ENCODE data around the gene C16orf96.

C16orf96 gene

DNA sequence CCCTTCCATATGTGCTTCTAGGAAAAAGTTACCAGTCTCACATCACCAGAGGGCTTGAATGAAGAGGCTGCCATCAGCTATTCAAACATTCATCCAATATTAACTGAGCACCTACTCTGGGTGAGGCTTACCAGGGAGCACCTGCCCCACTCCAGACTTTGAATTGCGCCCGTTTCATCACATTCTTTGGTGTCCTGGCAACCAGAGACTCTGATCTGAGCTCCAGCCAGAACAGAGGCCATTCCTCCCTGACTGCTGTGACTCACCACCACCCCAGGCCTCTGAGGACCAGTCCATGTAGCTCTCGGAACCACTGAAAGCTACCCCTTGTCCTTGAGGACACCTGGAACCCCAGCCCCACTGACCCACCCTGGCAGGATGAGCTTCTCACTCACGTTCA, at the start of gene C16orf96:
Gene C16orf96, plus strand, starts transcription at position 229 of the 400 bp plus-strand sequence. Its CDS starts 150 bp downstream, at position 379.
- no peak for DNase-seq

GRCh38 chr16:4506450-4506849, 49.7 kb upstream of the C16orf96 start:
- DNase-seq = peak; percentile 28

GRCh38 chr16:4507588-4508345, 48.4 kb upstream of the C16orf96 start:
- peak; percentile 61 for DNase-seq

GRCh38 chr16:4508806-4509205, 47.3 kb upstream of the C16orf96 start:
- DNase-seq = no peak

DNA sequence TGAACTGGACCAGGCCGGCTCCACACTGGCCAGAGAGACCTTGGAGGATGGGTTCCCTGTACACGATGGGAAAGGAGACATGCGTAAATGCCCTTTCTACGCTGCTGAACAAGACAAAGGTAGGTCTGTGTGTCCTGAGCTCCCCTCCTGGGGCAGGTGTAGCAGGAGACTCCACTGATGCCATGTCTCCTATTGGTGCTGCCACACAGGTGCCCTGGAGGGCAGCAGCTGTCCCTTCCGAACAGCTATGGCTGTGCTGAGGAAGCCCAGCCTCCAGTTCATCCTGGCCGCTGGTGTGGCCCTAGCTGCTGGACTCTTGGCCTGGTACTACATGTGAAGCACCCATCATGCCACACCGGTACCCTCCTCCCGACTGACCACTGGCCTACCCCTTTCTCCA, 46.7 kb upstream of the C16orf96 start:
- DNase-seq = no peak

GRCh38 chr16:4510131-4510530, 46.0 kb upstream of the C16orf96 start:
- DNase-seq = no peak

DNA sequence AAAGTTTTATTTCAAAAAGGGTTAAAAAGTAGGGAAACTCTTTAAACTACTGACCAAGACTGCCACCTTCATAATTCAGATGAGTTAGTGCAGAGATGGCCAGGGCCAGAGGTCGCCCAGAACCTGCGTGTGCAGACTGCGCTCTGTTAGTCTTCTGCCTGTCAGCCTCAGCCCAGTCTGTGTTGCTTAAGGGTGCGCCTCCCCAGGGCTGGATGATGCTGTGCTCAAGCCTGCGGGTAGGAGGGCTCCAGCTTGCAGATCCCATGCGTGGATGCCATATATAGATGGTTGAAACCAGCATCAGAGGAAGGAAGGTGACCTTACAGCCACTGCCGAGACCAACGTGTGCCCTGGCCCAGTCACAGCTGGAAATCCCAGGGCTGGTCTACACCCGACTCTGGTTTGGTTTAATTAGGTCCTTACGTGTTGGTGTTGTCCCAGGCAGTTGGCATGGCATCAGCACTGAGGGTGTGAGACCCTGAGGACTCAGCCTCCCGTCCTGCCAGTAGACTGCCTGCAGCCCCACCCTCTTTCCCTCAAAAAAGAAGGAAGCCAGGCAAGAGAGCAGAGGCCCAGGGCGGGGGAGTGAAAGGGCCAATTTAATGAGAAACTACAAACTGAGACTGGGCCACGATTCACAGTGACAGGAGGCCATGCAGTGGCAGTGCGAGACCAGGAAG, 45.3 kb upstream of the C16orf96 start:
- no peak for DNase-seq

- peak; percentile 60 for DNase-seq
Observed at GRCh38 chr16:4511441-4512082, 44.6 kb upstream of the C16orf96 start.

GRCh38 chr16:4512473-4512872, 43.7 kb upstream of the C16orf96 start:
- DNase-seq = no peak

DNA sequence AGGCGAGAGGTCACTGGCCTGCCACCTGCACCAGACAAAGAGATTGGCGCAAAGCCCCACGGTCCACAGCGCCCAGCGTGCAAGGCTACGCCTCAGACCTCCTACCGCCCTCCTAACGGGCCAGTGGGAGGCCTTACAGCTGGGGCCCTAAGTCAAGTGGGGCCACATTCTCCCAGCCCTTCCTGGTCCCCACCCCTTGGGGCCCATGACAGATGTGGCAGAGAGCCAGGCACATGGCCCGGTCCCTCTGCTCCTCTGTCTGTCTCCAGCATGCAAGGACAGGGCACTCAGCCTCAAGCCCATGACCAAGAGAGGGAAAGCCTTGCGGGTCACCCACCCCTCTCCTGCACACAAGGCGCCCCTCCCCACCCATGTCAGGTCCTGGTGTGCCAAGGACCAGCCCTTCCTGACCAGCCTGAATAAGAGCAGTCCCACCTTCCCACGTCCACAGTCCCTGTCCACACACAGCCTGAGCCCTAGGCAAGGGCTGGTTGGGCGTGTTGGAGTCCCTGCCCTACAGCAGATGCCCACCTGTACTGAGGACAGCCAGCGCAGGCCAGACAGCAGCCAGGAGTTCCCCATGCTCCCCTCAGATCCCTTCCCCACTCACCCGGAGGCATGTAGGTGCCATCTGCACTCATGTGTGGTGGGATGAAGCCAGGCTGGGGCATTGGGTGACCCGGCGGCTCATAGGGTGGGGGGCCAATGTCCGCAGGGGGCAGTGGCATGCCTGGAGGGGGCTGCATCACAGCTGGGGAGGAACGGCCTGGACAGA, 42.9 kb upstream of the C16orf96 start:
- DNase-seq = no peak

GRCh38 chr16:4513881-4514280, 42.3 kb upstream of the C16orf96 start:
- no peak for DNase-seq

DNA sequence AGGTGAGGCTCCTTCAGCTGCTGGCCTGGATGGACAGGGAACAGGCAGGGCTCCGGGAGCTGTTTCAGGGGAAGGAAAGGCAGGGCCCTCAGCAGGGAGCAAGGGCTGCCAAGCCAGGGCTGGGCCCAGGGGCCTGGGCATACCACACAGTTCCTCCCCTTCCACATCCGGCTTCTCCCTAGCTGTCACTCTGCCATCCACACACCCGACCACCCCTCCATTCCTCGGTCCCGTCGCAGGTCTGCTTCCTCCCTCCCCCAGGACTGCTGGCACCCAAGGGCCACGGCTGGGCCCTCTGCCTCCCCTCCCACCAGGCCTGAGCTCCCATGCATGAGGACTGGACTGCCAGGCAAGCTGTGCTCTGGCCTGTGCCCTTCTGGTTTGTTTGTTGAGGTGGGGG, 41.5 kb upstream of the C16orf96 start:
- no peak for DNase-seq

DNA sequence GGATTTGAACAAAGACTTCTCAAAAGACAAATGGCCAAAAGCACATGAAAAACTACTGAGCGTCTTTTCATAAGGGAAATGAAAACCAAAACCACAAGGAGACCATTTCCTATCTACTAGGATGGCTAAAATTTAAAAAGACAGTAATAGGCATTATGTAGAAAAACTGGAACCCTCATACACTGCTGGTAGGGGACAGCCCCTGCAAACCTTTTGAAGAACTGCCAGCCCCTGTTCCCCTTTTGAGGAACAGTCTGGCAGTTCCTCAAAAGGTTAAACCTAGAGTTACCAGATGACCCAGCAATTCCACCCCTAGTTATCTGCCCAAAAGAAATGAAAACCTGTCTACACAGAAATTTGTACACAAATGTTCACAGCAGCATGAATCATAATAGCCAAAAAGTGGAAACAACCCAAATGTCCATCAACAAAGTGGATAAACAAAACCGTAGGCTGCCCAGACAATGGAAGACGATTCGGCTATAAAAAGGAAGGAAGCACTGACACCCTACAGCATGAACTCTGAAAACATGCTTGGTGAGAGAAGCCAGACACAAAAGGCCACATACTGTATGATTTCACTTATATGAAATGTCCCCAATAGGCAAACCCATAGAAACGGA, 40.4 kb upstream of the C16orf96 start:
- no peak for DNase-seq

GRCh38 chr16:4517812-4518680, 38.1 kb upstream of the C16orf96 start:
- peak; percentile 18 for DNase-seq

DNA sequence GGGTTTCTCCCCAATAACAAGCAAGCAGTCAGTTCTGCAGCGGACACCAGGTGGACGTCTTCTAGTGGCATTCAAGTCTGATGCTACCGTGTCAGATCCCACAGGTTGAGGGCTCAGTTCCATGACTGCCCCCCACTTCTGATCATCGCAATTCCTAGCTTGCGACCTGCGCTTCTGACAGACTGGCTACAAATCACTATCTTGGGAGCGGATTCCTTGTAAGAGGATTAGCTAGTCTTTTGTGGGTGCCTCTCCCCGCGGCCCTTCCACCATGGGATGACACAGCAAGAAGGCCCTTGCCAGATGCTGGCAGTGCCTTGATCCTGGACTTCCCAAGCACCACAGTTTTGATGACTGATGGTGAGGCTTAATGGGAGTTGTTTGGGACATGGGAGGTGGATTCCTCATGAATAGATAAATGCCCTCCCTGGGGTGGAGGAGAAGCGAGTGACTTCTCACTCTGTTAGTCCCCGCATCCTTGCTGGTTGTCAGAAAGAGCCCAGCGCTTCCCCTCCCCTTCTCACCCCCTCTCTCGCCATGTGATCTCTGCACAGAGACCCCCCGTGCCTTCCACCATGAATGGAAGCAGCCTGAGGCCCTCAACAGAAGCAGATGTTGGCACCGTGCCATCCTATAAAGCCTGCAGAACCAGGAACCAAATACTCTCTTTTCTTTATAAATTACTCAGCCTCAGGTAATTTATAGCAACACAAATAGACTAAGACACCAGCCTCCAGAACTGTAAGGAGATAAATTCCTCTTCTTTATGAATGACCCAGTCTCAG, 36.7 kb upstream of the C16orf96 start:
- no peak for DNase-seq

- DNase-seq = no peak
Observed at GRCh38 chr16:4520913-4521312, 35.2 kb upstream of the C16orf96 start.

GRCh38 chr16:4522051-4522581, 34.0 kb upstream of the C16orf96 start:
- DNase-seq = peak; percentile 24

GRCh38 chr16:4523686-4524085, 32.5 kb upstream of the C16orf96 start:
- no peak for DNase-seq

- no peak for DNase-seq
Observed at GRCh38 chr16:4524571-4524970, 31.6 kb upstream of the C16orf96 start.

GRCh38 chr16:4525069-4525468, 31.1 kb upstream of the C16orf96 start:
- DNase-seq = no peak

Measured in NCI-H510A treated with DMSO at 0.1 percent for 48 hours (cell line).